Embryonic facial prominence (tissue), 1 donor: ENCODE results near the gene FNBP1L.

Experiments
- DNase-seq: peaks from one replicate; pipeline ENCODE4 v3.0.0-alpha.2; 2016; ENCODE audit errors: extremely low spot score

The FNBP1L gene

DNA sequence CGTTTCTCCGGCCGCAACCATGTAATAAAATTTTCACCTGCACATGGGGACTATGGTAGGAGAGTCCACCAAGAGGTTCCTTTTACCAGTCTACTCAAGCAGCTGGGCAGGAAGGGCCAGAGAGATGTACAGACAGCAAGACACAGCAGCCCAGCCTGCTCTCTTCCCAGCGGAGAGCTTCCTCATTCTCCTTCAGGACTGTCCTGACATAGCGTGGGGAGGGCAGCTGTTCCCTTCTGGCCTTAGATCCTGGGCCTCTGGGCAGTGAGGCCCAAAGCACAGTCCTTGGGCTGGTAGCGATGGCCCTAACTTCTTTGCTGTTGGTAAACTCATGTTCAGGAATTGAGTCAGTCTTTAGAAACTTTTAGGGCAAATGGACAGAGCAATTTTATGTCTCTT lies 144.6 kb downstream of the FNBP1L start:
- DNase-seq, result no peak

GRCh38 chr1:93593854-93594602 lies 146.1 kb downstream of the FNBP1L start:
- no peak for DNase-seq

GRCh38 chr1:93594603-93594880 lies 146.6 kb downstream of the FNBP1L start:
- DNase-seq, result no peak

- DNase-seq, result no peak
Measured at GRCh38 chr1:93595266-93595665, 147.3 kb downstream of the FNBP1L start.

DNA sequence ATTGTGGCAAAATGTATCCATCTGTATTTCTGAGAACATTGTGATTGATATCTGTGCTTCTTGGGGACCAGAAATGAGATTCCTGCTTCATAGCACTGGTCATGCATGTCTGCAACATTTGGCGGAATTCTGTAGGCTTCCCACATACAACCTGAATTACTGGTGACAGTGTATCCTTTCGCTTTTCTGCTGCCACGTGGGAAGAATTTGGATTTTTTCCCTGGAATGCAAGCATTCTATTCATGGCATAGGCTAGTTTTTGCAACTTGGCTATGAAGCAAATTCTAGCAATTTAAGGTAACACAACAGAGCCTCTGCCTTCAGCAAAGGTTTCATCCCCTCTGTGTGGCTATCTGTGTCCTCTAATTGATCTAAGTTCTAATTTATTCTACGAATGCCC lies 147.8 kb downstream of the FNBP1L start:
- DNase-seq, result no peak

DNA sequence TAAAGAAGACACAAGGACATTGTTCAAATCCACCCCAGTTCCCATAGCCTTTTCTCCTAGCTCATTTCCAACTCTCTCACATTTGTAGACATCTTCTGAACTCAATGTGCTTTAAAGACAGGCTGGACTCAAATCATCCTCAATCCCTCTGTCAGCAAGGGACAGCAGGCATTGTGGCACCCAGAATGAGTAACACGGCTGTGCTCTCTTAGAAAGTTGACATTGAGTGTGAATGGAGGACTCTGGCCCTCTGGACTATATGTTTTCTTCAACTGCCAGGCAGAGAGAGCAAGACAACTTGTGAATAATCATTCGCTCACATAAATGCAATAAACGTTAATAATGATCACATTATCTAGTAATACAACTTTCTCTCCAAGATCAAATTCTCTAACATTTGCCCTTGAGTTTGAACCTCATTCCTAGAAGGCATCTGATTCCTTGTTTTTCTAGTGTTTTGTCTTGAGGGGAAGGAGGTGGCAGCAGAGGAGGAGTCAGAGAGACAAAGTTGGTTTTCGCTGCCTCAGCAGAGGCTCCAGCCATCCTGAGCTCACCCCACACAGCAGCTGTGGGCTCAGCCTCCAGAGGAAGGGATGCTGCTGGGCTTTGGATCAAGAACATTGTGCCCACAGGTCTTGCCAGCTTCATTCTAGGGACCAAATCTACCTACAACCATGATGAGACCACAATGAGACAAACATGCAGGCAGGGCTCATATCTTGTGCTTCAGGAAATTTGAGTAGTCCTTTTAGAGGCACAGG lies 148.6 kb downstream of the FNBP1L start:
- no peak for DNase-seq

GRCh38 chr1:93597709-93598108 lies 149.8 kb downstream of the FNBP1L start:
- DNase-seq, result no peak

DNA sequence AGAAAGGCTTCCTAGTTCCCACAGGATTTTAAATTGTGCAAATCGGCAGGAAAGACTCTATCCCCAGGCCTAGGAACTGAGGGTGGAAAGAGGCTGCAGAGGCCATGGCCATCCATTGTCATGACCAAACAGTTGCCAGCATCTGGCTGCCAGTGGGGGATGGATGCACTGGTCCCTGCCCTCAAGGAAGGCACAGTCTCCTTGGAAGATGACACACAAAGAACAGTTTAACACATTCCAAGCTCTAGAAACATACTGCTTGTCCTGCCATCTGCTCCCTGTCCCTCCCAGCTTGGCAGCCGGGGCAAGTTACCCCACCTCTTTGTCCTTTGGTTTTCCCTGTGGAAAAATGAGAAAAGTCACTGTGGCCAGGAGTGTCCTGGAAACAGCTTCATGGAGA lies 150.5 kb downstream of the FNBP1L start:
- no peak for DNase-seq

- DNase-seq, result no peak
Measured at GRCh38 chr1:93598861-93599439, 151.0 kb downstream of the FNBP1L start.

GRCh38 chr1:93599479-93599878 lies 151.6 kb downstream of the FNBP1L start:
- no peak for DNase-seq

DNA sequence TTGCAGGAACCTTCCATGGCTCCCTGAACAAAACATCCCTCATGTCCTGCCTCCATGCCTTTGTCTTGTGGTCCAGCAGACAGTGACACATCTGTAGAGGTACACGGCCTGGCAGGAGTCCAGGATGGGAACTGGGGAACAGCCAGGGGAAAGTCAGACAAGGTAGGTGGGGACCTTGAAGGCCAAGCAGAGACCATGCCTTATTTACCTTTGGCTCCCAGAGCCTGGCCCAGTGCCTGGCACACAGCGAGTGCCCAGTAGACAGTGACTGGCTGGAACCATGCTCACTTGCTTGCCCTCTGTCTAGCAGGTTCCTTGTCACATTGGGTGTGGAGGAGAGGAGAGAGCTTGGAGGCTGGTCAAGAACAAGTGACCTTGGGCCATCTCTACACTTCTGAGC lies 152.7 kb downstream of the FNBP1L start:
- DNase-seq, result no peak

DNA sequence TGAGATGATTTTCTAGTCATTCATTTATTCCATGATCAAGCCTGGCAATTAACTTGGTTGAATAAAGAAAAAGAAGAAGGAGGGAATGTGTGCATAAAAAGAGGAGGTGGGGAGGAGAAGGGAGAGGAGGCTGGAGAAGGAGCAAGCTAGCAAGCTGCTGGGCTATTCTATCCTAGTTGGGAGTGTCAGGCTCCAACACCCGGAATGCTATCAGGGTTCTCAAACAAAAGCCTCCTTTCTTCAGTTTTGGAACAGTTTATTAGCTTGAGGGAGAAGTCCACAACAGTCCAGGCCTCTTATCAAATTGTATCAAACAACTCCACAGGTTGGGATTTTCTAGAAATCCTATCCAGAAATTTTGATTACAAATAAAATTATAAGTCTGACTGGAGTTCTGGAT lies 153.8 kb downstream of the FNBP1L start:
- DNase-seq, result no peak

DNA sequence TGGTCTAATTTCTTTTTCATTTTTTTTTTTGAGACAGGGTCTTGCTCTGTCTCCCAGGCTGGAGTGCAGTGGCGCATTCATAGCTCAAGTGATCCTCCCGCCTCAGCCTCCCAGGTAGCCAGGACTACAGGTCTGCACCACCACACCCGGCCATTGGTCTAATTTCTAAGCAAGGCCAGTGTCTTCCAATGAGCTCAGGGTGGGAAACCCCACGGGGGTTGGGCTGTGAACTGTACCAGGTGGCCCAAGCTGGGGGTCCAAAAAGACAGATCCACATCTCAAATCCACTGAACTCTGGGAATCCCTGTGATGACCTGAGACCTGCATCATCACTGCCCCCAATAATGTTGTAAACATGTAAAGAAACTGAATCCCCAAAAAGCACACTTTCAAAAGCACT lies 154.2 kb downstream of the FNBP1L start:
- no peak for DNase-seq

DNA sequence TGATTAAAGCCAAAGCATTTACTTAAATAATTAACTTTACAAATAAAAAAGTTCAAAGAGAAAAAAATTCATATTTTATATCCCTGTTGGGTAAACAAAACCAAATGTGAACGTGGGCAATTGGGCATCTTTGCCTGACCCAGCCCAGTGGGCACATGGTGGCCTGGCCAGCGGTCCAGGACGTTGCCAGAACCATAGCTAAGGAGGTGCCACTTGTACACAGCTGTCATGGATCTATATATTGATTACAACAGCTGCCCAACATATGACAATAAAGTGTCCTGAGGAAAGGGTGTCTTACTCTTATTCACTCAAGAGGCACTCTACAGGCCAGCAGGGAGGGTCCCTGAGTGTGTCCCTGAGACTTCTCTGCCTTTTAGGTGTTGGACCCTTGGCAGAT lies 155.2 kb downstream of the FNBP1L start:
- no peak for DNase-seq

- DNase-seq, result no peak
Measured at GRCh38 chr1:93603601-93604000, 155.7 kb downstream of the FNBP1L start.
